BJ (cell line): ENCODE results near the gene CAPN15. TPM values are rescaled to one million over a fixed set of nuclear protein-coding genes. Genes with fewer than 3 reads are reported as not detected.

Experiments used
- CTCF ChIA-PET: fragments of 350-600 bp; formaldehyde crosslinking; extraction: SDS; loops from one replicate; lab custom pipeline; 2021; ENCODE audit warnings: antibody characterized with exemption, inconsistent platforms; lab: Yijun Ruan, JAX
- POLR2A ChIA-PET: fragments of 300-600 bp; sonication (Branson Sonifier 250); formaldehyde crosslinking; extraction: SDS; loops from one replicate; lab custom pipeline; 2021; ENCODE audit warnings: antibody characterized with exemption; lab: Charles Lee
- DNase-seq: peaks from one replicate; pipeline ENCODE4 v3.0.0-alpha.2; 2011; ENCODE audit warnings: low read depth
- H3K27me3 ChIP-seq: 2 replicates; pipeline ENCODE4 v1.6.0; 2011; ENCODE audit warnings: low read length; ENCODE audit not compliant: control insufficient read depth, insufficient read depth
- H3K36me3 ChIP-seq: 2 replicates; pipeline ENCODE4 v1.5.1; 2011; ENCODE audit warnings: low read length; ENCODE audit not compliant: control insufficient read depth, insufficient read depth
- H3K4me3 ChIP-seq: 2 replicates; pipeline ENCODE4 v1.5.1; 2011; ENCODE audit warnings: low read depth, mild to moderate bottlenecking, control low read depth, low read length
- CTCF ChIP-seq: IDR thresholded peaks from 2 replicates; pipeline ENCODE4 v1.5.1; 2011; ENCODE audit warnings: low read depth, mild to moderate bottlenecking, control low read depth, inconsistent platforms, low read length, moderate library complexity; ENCODE audit not compliant: insufficient read depth
- polyA plus RNA-seq: library from polyadenylated mRNA; depleted of rRNA; stranded (reverse); fragments of >200 nt; gene quantifications from 2 replicates; pipeline ENCODE4 v1.2.3, GENCODE V29; 2011

CAPN15 gene
- polyA plus RNA-seq, 1 experiment: 12.9 TPM

DNA sequence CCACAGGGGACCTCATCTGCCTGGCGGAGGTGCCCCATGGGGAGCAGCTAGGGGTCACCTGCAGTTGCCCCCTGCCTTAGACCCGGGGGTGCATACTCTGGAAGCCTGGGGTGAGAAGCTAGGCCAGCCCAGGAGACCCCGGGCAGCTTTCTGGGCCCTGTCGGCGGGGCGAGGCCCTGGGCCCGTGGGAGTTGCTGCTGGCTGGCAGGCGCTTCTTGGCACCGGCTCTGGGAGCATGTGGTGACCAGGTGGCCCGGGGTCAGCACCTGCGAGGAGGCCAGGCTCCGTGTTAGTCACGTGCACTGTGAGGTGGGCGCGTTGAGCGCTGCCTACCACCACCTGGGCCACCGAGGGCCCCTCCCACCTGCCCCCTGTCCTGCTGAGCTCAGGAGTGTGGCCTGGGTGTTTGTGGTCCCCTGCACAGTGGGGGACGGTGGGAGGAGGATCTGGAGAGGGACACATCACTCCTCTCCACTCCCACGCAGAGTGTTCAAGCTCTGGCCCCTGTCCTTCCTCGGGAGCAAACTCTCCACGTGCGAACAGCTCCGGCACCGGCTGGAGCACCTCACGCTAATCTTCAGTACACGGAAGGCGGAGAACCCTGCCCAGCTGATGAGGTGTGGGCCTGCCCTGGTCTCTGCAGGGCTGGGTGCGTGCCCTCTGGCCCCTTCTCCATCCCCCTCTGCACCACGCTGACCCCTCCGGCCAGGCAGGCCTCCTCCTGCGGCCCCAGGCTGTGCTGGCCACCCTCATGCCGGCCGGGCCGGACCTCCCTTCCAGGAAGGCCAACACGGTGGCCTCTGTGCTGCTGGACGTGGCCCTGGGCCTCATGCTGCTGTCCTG, 48.1 kb downstream of the CAPN15 start:
- no peak for TF ChIP-seq CTCF
- Histone ChIP-seq H3K27me3 (no peaks in the 10 kb centered on the region), H3K4me3 (no peak overlapping the region), H3K36me3 (peaks cover 20% of the 10 kb centered on the region)
- ChIA-PET CTCF (no interaction called here), POLR2A (no interaction called here)
- DNase-seq: no peak

- H3K4me3 ChIP-seq: no peak overlapping the region
- no peaks in the 10 kb centered on the region for H3K27me3 ChIP-seq
- ChIA-PET POLR2A (no interaction called here), CTCF (no interaction called here)
- no peak for DNase-seq
- TF ChIP-seq CTCF: no peak
- peaks cover 20% of the 10 kb centered on the region for H3K36me3 ChIP-seq
Measured at GRCh38 chr16:576197-576822, 48.8 kb downstream of the CAPN15 start.

DNA sequence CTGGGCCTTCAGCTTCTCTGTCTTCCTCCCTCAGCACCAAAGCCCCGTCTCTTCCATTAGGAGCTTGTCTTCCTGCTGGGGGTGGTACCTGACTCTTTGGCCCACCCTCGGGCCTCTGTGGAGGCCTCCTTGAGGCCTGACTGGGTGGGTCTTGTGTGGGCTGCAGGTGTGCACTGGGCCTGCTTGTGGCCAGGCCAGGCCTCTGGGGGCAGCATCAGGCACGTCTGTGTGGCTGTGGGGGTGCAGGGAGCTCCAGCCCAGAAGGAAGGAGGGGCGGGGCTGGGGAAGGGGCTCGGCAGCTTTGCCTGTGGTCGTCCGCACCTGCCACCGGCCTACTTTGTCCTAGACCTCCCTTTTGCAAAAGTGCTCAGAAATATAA, 49.3 kb downstream of the CAPN15 start:
- Histone ChIP-seq H3K36me3 (peaks cover 20% of the 10 kb centered on the region), H3K4me3 (no peak overlapping the region), H3K27me3 (no peaks in the 10 kb centered on the region)
- 0 out of 2 replicates have a peak, but pooled peaks have one; percentile 4 for TF ChIP-seq CTCF
- DNase-seq: no peak
- ChIA-PET CTCF (interaction anchor here (0.7 kb wide), 1 partner anchor 11 kb away, joined by 3 read pairs; no protein-coding TSS in a partner anchor), POLR2A (no interaction called here)

DNA sequence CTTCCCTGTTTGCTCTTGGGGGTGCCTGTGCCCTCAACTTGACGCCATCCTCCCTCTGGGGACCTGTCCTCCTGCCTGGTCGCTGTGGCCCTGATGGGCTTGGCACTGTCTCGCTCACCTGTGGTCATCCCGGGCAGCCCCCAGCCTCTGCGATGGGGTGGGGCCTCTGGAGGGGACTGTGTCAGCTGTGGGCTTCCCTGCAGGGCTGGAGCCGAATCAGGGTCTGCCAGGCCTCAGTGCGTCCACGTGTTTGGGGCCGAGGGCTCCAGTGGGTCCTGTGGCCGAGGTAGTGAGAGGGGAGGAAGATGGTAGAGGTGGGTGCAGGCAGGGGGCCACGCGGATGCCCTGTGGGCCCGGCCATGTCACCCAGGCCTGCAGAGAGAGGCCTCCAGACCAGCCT, 50.3 kb downstream of the CAPN15 start:
- H3K27me3 ChIP-seq: no peaks in the 10 kb centered on the region
- no peak for DNase-seq
- ChIA-PET CTCF (interaction anchor here (1.2 to 1.6 kb wide), 2 partner anchors 11 to 85 kb away, joined by 3 to 5 read pairs; partner anchors contain the start of gene NHLRC4), POLR2A (no interaction called here)
- TF ChIP-seq CTCF: no peak
- no peak overlapping the region for H3K4me3 ChIP-seq
- peaks cover 19% of the 10 kb centered on the region for H3K36me3 ChIP-seq

- H3K4me3 ChIP-seq: no peak overlapping the region
- DNase-seq: no peak
- H3K27me3 ChIP-seq: no peaks in the 10 kb centered on the region
- ChIA-PET POLR2A (no interaction called here), CTCF (interaction anchor here (1.2 to 1.6 kb wide), 2 partner anchors 12 to 84 kb away, joined by 3 to 5 read pairs; partner anchors contain the start of gene NHLRC4)
- H3K36me3 ChIP-seq: peaks cover 19% of the 10 kb centered on the region
- TF ChIP-seq CTCF: no peak
Measured at GRCh38 chr16:578232-578869, 50.8 kb downstream of the CAPN15 start.
